Dermis blood vessel endothelial cell (primary cell): ENCODE results near the gene CDKN1C. TPM values are rescaled to one million over a fixed set of nuclear protein-coding genes. Genes with fewer than 3 reads are reported as not detected.
"Not testable (repeated sequence)": the region's sequence is repeated elsewhere in the genome, so short reads cannot be mapped to it uniquely, and the experiment has no call there.

Experiments used
- DNase-seq: peaks from one replicate; pipeline ENCODE4 v3.0.0; 2010
- total RNA-seq: library from RNA; depleted of rRNA; stranded (reverse); fragments of >200 nt; gene quantifications from 2 replicates; pipeline ENCODE4 v1.2.3, GENCODE V29; 2014

Gene CDKN1C
- total RNA-seq, 1 donor from 2014 or later: 53.8 TPM

- no peak for DNase-seq
Observed at GRCh38 chr11:2922655-2923054, 37.1 kb upstream of the CDKN1C start.

GRCh38 chr11:2921742-2922493, 36.3 kb upstream of the CDKN1C start:
- no peak for DNase-seq

- DNase-seq: no peak
Observed at GRCh38 chr11:2921261-2921660, 35.7 kb upstream of the CDKN1C start.

GRCh38 chr11:2920343-2920742, 34.8 kb upstream of the CDKN1C start:
- DNase-seq: no peak

GRCh38 chr11:2919837-2920236, 34.3 kb upstream of the CDKN1C start:
- DNase-seq: no peak

- no peak for DNase-seq
Observed at GRCh38 chr11:2919188-2919587, 33.6 kb upstream of the CDKN1C start.

- DNase-seq: no peak
Observed at GRCh38 chr11:2917842-2918490, 32.4 kb upstream of the CDKN1C start.

GRCh38 chr11:2916892-2917645, 31.5 kb upstream of the CDKN1C start:
- no peak for DNase-seq

- DNase-seq: no peak
Observed at GRCh38 chr11:2916114-2916891, 30.7 kb upstream of the CDKN1C start.

- DNase-seq: no peak
Observed at GRCh38 chr11:2915473-2915872, 29.9 kb upstream of the CDKN1C start.

GRCh38 chr11:2914455-2915195, 29.1 kb upstream of the CDKN1C start:
- no peak for DNase-seq

GRCh38 chr11:2913776-2914175, 28.2 kb upstream of the CDKN1C start:
- DNase-seq: no peak

GRCh38 chr11:2913019-2913431, 27.4 kb upstream of the CDKN1C start:
- DNase-seq: no peak

- DNase-seq: peak; percentile 26
Observed at GRCh38 chr11:2912498-2912897, 26.9 kb upstream of the CDKN1C start.

- no peak for DNase-seq
Observed at GRCh38 chr11:2911785-2912391, 26.3 kb upstream of the CDKN1C start.

GRCh38 chr11:2911088-2911784, 25.7 kb upstream of the CDKN1C start:
- no peak for DNase-seq

GRCh38 chr11:2910401-2910955, 24.9 kb upstream of the CDKN1C start:
- no peak for DNase-seq

- no peak for DNase-seq
Observed at GRCh38 chr11:2909133-2909902, 23.7 kb upstream of the CDKN1C start.

- DNase-seq: no peak
Observed at GRCh38 chr11:2908130-2908529, 22.6 kb upstream of the CDKN1C start.

GRCh38 chr11:2905299-2905698, 19.7 kb upstream of the CDKN1C start:
- not testable (repeated sequence) for DNase-seq
